Measurements from ENCODE around the gene PTPRE. TPM values are rescaled to one million over a fixed set of nuclear protein-coding genes. Genes with fewer than 3 reads are reported as not detected.

Gene PTPRE
- total and polyA plus RNA-seq, 2 of the 4 experiments (the other 2 are of a cell fraction), result 0.34 to 0.54 TPM

DNA sequence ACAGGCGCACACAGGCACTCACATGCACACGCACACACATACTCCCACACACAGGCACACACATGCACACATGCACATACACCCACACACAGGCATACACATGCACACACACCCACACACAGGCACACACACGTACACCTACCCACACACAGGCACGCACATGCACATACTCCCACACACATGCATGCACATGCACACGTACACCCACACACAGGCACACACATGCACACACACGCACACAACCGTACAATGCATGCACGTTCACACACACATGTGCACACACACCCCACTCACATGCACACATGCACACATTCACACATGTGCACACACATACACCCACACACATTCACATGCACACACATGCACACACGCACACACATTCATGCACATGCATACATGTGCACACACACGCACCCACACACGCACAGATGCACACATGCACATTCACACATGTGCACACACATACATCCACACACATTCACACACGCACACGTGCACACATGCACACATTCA is 160.0 kb downstream of the PTPRE start:
- in situ Hi-C loops (cut with MboI; ENCODE audit: low sequenced_read_pairs), result no loop called here
- no TSS peak for BruUV-seq (replicated peaks)

More for the DNA sequence above, 160.0 kb downstream of the PTPRE start:
- H3K14ac ChIP-seq (replicated peaks; ENCODE audit: low read depth, low read length), result no peak overlapping the region
- no peak overlapping the region for H3K4ac ChIP-seq (ENCODE audit: low read depth, low read length)
- no peaks in the 10 kb centered on the region for H3K36me3 ChIP-seq (ENCODE audit: control insufficient read depth, insufficient read depth, low read length)
- no peak overlapping the region for H2AK5ac ChIP-seq (ENCODE audit: low read depth, low read length)
- no peak overlapping the region for H3K4me3 ChIP-seq (ENCODE audit: insufficient read depth, low read depth, low read length)
- H4K8ac ChIP-seq (ENCODE audit: low read depth in 2 of 2, low read length in 2 of 2), result no peak overlapping the region
- no peak overlapping the region for H2BK20ac ChIP-seq (ENCODE audit: low read depth, low read length)
- H4K91ac ChIP-seq (ENCODE audit: insufficient read depth, low read depth, low read length), result no peak overlapping the region
- TF ChIP-seq MXI1 (IDR thresholded peaks at IDR 0.05; ENCODE audit: borderline replicate concordance, low read depth, low read length) (no peak), ELK1 (IDR thresholded peaks at IDR 0.05; ENCODE audit: borderline replicate concordance, low read depth, low read length) (no peak), POLR2A (IDR thresholded peaks at IDR 0.05; ENCODE audit: low read depth, low read length) (no peak), RFX5 (IDR thresholded peaks at IDR 0.05; ENCODE audit: low read depth, low read length) (no peak), NFE2L2 (IDR thresholded peaks at IDR 0.05; ENCODE audit: low read depth, low read length) (no peak), RCOR1 (IDR thresholded peaks at IDR 0.05; ENCODE audit: insufficient replicate concordance, low read length) (no peak), CHD1 (IDR thresholded peaks at IDR 0.05; ENCODE audit: low read depth, low read length) (no peak), CEBPB (IDR thresholded peaks at IDR 0.05; ENCODE audit: low read depth, low read length) (no peak)
- no peak overlapping the region for H3K9ac ChIP-seq (ENCODE audit: low read depth, low read length)
- H4K5ac ChIP-seq (ENCODE audit: low read depth, low read length), result no peak overlapping the region
- ChIA-PET POLR2A (ENCODE audit: unreplicated experiment) (no interaction called here), CTCF (no interaction called here)
- no peak overlapping the region for H3K23ac ChIP-seq (ENCODE audit: low read depth, low read length)
- no peak for DNase-seq
- no peaks in the 10 kb centered on the region; the same call in 1 of the 2 replicates for H3K27me3 ChIP-seq (ENCODE audit: control insufficient read depth, insufficient read depth, low read length)
- peaks cover 6% of the 10 kb centered on the region for H3K4me1 ChIP-seq (ENCODE audit: control insufficient read depth, insufficient read depth, low read length)
- H3K18ac ChIP-seq (ENCODE audit: low read depth, low read length), result no peak overlapping the region
- no peak overlapping the region for H2BK5ac ChIP-seq (ENCODE audit: low read depth, low read length, poor library complexity, severe bottlenecking)
- H3K56ac ChIP-seq (ENCODE audit: extremely low read depth, insufficient read depth, low read length), result no peak overlapping the region
- H2AK9ac ChIP-seq (replicated peaks; ENCODE audit: low read depth, low read length, poor library complexity), result no peak overlapping the region
- no peaks in the 10 kb centered on the region for H3K79me1 ChIP-seq (ENCODE audit: low read depth in 1 of 2, low read length in 2 of 2)
- 81% methylated on average over 10 of the region's 13 CpGs; no CpG with 5 or more reads in 1 of the 2 experiments for WGBS, 2 experiments (ENCODE audit: extremely low coverage in 2 of 2, insufficient read length in 1 of 2)
- no peak overlapping the region for H3K4me2 ChIP-seq (ENCODE audit: low read depth, low read length)
- H3K9me1 ChIP-seq (ENCODE audit: insufficient read depth, low read length), result no peaks in the 10 kb centered on the region
- H2BK120ac ChIP-seq (ENCODE audit: low read depth, low read length), result no peak overlapping the region
- H2BK15ac ChIP-seq (ENCODE audit: low read depth, low read length), result no peak overlapping the region
- no peak overlapping the region for H3K27ac ChIP-seq (ENCODE audit: insufficient read depth, low read length)
- no peak overlapping the region for H2AFZ ChIP-seq (replicated peaks; ENCODE audit: low read length, poor library complexity)
- intact Hi-C loops (cut with micrococcal nuclease) (no loop called here), dilution Hi-C loops (cut with HindIII; ENCODE audit: low sequenced_read_pairs, unreplicated experiment) (no loop called here)
- H4K20me1 ChIP-seq (ENCODE audit: insufficient read depth, low read length), result no peaks in the 10 kb centered on the region
- no peaks in the 10 kb centered on the region for H3K9me3 ChIP-seq (ENCODE audit: control insufficient read depth, insufficient read depth, low read length)
- ATAC-seq (ENCODE audit: low read depth), result no peak
